H1 (cell line): ENCODE measurements around the gene NCF4. TPM values are rescaled to one million over a fixed set of nuclear protein-coding genes. Genes with fewer than 3 reads are reported as not detected.

Source experiments
- CTCF ChIA-PET: fragments of 300-600 bp; sonication (Branson Sonifier 250); formaldehyde crosslinking; loops from one replicate; lab custom pipeline; 2021; ENCODE audit not compliant: partially characterized antibody; lab: Charles Lee
- POLR2A ChIA-PET: fragments of 300-600 bp; sonication (Branson Sonifier 250); formaldehyde crosslinking; loops from one replicate; lab custom pipeline; 2021; ENCODE audit warnings: inconsistent platforms; ENCODE audit not compliant: partially characterized antibody; lab: Charles Lee
- DNase-seq, 2 experiments: peaks; one replicate each; pipeline versions ENCODE4 v3.0.0 to v3.0.0-alpha.2; 2010 to 2022; ENCODE audit warnings: low spot score in 2 of 2, low read depth in 1 of 2, mixed read lengths in 1 of 2
- FAIRE-seq: peaks from 2 replicates; lab custom pipeline; 2011; peaks lifted over from hg19 to GRCh38; lab: Jason Lieb, UNC
- H2AFZ ChIP-seq: 2 replicates; pipeline ENCODE4 v1.8.1; 2012; ENCODE audit warnings: low read length, inconsistent platforms
- H2AK5ac ChIP-seq: 2 replicates; pipeline ENCODE4 v1.6.1; 2013; ENCODE audit warnings: low read depth, low read length
- H2BK120ac ChIP-seq: replicated peaks from 2 replicates; pipeline ENCODE3; 2013; ENCODE audit warnings: low read depth, low read length, inconsistent platforms
- H2BK12ac ChIP-seq: 2 replicates; pipeline ENCODE4 v1.6.1; 2013; ENCODE audit warnings: low read depth, low read length
- H2BK15ac ChIP-seq: 2 replicates; pipeline ENCODE4 v1.6.1; 2013; ENCODE audit warnings: low read length
- H2BK20ac ChIP-seq: 2 replicates; pipeline ENCODE4 v1.6.1; 2013; ENCODE audit warnings: low read length
- H2BK5ac ChIP-seq: 2 replicates; pipeline ENCODE4 v1.6.1; 2013; ENCODE audit warnings: low read depth, low read length
- H3K14ac ChIP-seq: 2 replicates; pipeline ENCODE4 v1.6.1; 2013; ENCODE audit warnings: inconsistent platforms; ENCODE audit not compliant: insufficient read length
- H3K18ac ChIP-seq: 2 replicates; pipeline ENCODE4 v1.6.1; 2013; ENCODE audit warnings: low read length; ENCODE audit errors: extremely low read depth
- H3K23ac ChIP-seq: 2 replicates; pipeline ENCODE4 v1.6.1; 2013; ENCODE audit warnings: inconsistent platforms; ENCODE audit not compliant: insufficient read length
- H3K23me2 ChIP-seq: 2 replicates; pipeline ENCODE4 v1.6.1; 2013; ENCODE audit warnings: low read depth, low read length
- H3K27ac ChIP-seq: 2 replicates; pipeline ENCODE4 v1.6.1; 2011; ENCODE audit warnings: low read depth, low read length, inconsistent platforms
- H3K27me3 ChIP-seq, 4 experiments: replicated peaks in 1 of 4; 1 replicate in 1 of 4; 2 replicates in 3 of 4; pipeline versions ENCODE4 v1.6.1 to v1.8.1; 2011 to 2013; ENCODE audit warnings: low read length in 3 of 4, mild to moderate bottlenecking in 3 of 4, inconsistent platforms in 2 of 4, mixed read lengths in 2 of 4, moderate library complexity in 1 of 4; ENCODE audit not compliant: control insufficient read depth in 3 of 4, insufficient read depth in 3 of 4; ENCODE audit errors: extremely low read depth in 1 of 4
- H3K36me3 ChIP-seq, 4 experiments: 2 replicates each; pipeline versions ENCODE4 v1.6.1 to v1.8.1; 2011 to 2013; ENCODE audit warnings: mild to moderate bottlenecking in 4 of 4, low read length in 3 of 4, moderate library complexity in 2 of 4, control low read depth in 1 of 4, inconsistent platforms in 1 of 4; ENCODE audit not compliant: insufficient read depth in 4 of 4, control insufficient read depth in 2 of 4
- H3K4ac ChIP-seq: replicated peaks from 2 replicates; pipeline ENCODE3; 2013; ENCODE audit warnings: low read length, low read depth, mixed read lengths, inconsistent platforms; ENCODE audit not compliant: insufficient read length
- H3K4me1 ChIP-seq, 4 experiments: replicated peaks in 1 of 4; 1 replicate in 1 of 4; 2 replicates in 3 of 4; pipeline versions ENCODE4 v1.6.1 to v1.8.1; 2011 to 2013; ENCODE audit warnings: low read length in 3 of 4, inconsistent platforms in 2 of 4, mixed read lengths in 1 of 4; ENCODE audit not compliant: insufficient read depth in 4 of 4, control insufficient read depth in 3 of 4
- H3K4me2 ChIP-seq, 2 experiments: 2 replicates each; pipeline versions ENCODE4 v1.6.1 to v1.8.1; 2011 to 2013; ENCODE audit warnings: low read depth in 2 of 2, low read length in 2 of 2, control low read depth in 1 of 2, inconsistent platforms in 1 of 2, mild to moderate bottlenecking in 1 of 2; ENCODE audit not compliant: insufficient read depth in 1 of 2
- H3K4me3 ChIP-seq, 4 experiments: fragments of 200-600, 300-600 bp in 1 of 4; sonication (generic), shearing (Covaris generic), sonication (Bioruptor Twin) in 1 of 4; 2 replicates each; pipeline versions ENCODE4 v1.5.1 to v1.8.1; 2011 to 2016; ENCODE audit warnings: low read length in 4 of 4, low read depth in 3 of 4, control low read depth in 2 of 4, inconsistent platforms in 2 of 4, mild to moderate bottlenecking in 2 of 4, mixed read lengths in 1 of 4, moderate library complexity in 1 of 4; ENCODE audit not compliant: insufficient read depth in 2 of 4; ENCODE audit errors: extremely low read depth in 1 of 4
- H3K56ac ChIP-seq: replicated peaks from 2 replicates; pipeline ENCODE3; 2013; ENCODE audit warnings: low read depth, mild to moderate bottlenecking, mixed read lengths, low read length, inconsistent platforms; ENCODE audit not compliant: insufficient read length
- H3K79me1 ChIP-seq: 2 replicates; pipeline ENCODE4 v1.6.1; 2013; ENCODE audit warnings: low read depth, low read length, control low read depth
- H3K79me2 ChIP-seq, 2 experiments: 2 replicates each; pipeline versions ENCODE4 v1.6.1 to v1.8.1; 2012 to 2013; ENCODE audit warnings: low read length in 2 of 2, mild to moderate bottlenecking in 2 of 2, inconsistent platforms in 1 of 2; ENCODE audit not compliant: insufficient read depth in 2 of 2, control insufficient read depth in 1 of 2
- H3K9ac ChIP-seq, 4 experiments: replicated peaks in 1 of 4; 1 replicate in 1 of 4; 2 replicates in 3 of 4; pipeline versions ENCODE4 v1.6.1 to v1.8.1; 2011 to 2013; ENCODE audit warnings: low read depth in 3 of 4, low read length in 3 of 4, control low read depth in 2 of 4, mild to moderate bottlenecking in 2 of 4, moderate library complexity in 2 of 4, inconsistent platforms in 1 of 4; ENCODE audit errors: extremely low read depth in 1 of 4
- H3K9me3 ChIP-seq, 2 experiments: 2 replicates each; pipeline versions ENCODE4 v1.6.1 to v1.8.1; 2012 to 2013; ENCODE audit warnings: mild to moderate bottlenecking in 2 of 2, moderate library complexity in 2 of 2, control low read depth in 1 of 2, inconsistent platforms in 1 of 2, low read depth in 1 of 2, low read length in 1 of 2, mixed read lengths in 1 of 2; ENCODE audit not compliant: insufficient read depth in 2 of 2
- H4K20me1 ChIP-seq, 2 experiments: replicated peaks in 1 of 2; 2 replicates each; pipeline versions ENCODE3 to v1.8.1; 2011 to 2013; ENCODE audit warnings: inconsistent platforms in 2 of 2, low read length in 2 of 2, mild to moderate bottlenecking in 1 of 2; ENCODE audit not compliant: insufficient read depth in 2 of 2, control insufficient read depth in 1 of 2
- H4K5ac ChIP-seq: 2 replicates; pipeline ENCODE4 v1.6.1; 2013; ENCODE audit warnings: low read length, low read depth, mixed read lengths, inconsistent platforms; ENCODE audit not compliant: insufficient read length
- H4K8ac ChIP-seq: 2 replicates; pipeline ENCODE4 v1.8.0; 2013; ENCODE audit warnings: mild to moderate bottlenecking, moderate library complexity, low read length, inconsistent platforms; ENCODE audit not compliant: insufficient read depth; ENCODE audit errors: extremely low read depth
- H4K91ac ChIP-seq: replicated peaks from 2 replicates; pipeline ENCODE3; 2013; ENCODE audit warnings: low read length, mixed read lengths, inconsistent platforms; ENCODE audit not compliant: insufficient read length
- ASH2L ChIP-seq: fragments of 200-600, 300-600 bp; sonication (generic); IDR thresholded peaks from one replicate; pipeline ENCODE4 v1.7.1; 2017; ENCODE audit warnings: low read length
- BACH1 ChIP-seq: IDR thresholded peaks from 2 replicates; pipeline ENCODE4 v1.6.1; 2012; ENCODE audit warnings: low read length, improper control_type of control experiment
- CHD2 ChIP-seq: IDR thresholded peaks from 2 replicates; pipeline ENCODE4 v1.6.1; 2012; ENCODE audit warnings: low read length, improper control_type of control experiment
- EP300 ChIP-seq, 2 experiments: IDR thresholded peaks; 1 replicate in 1 of 2; 2 replicates in 1 of 2; pipeline ENCODE4 v1.6.1; 2011 to 2012; ENCODE audit warnings: low read depth in 2 of 2, low read length in 2 of 2, mild to moderate bottlenecking in 2 of 2, borderline replicate concordance in 1 of 2, inconsistent platforms in 1 of 2, moderate library complexity in 1 of 2
- KDM5A ChIP-seq: fragments of 200-600 bp; IDR thresholded peaks from 2 replicates; pipeline ENCODE4 v1.7.1; 2012; ENCODE audit warnings: mild to moderate bottlenecking, low read length, inconsistent platforms, mixed read lengths
- NRF1 ChIP-seq: IDR thresholded peaks from 2 replicates; pipeline ENCODE4 v1.6.1; 2011; ENCODE audit warnings: mild to moderate bottlenecking, low read depth, low read length, improper control_type of control experiment
- RXRA ChIP-seq: IDR thresholded peaks from 2 replicates; pipeline ENCODE4 v1.6.1; 2011; ENCODE audit warnings: low read depth, mild to moderate bottlenecking, low read length, moderate library complexity; ENCODE audit not compliant: insufficient read depth
- SIRT6 ChIP-seq: IDR thresholded peaks from one replicate; pipeline ENCODE4 v1.7.1; 2012; ENCODE audit warnings: low read length, inconsistent platforms
- SP4 ChIP-seq: IDR thresholded peaks from 2 replicates; pipeline ENCODE4 v1.6.1; 2012; ENCODE audit warnings: low read length, inconsistent platforms
- WGBS, 2 experiments: shearing (Covaris generic) in 1 of 2; methylation state at CpG; one replicate each; pipeline versions ENCODE4 v1.1.6 to v1.1.7; 2013 to 2015; ENCODE audit warnings: low lambda C conversion rate in 2 of 2, mixed read lengths in 2 of 2, inconsistent platforms in 1 of 2, low coverage in 1 of 2, missing lambda C conversion rate in 1 of 2; ENCODE audit not compliant: insufficient replicate concordance in 2 of 2, insufficient coverage in 1 of 2, insufficient read length in 1 of 2; ENCODE audit errors: extremely low coverage in 1 of 2, missing lambda C conversion rate in 1 of 2; 5-methylcytosine and 5-hydroxymethylcytosine counted together
- polyA plus RNA-seq, 7 experiments: library from polyadenylated mRNA; depleted of rRNA in 3 of 7; stranded (reverse) in 5 of 7; unstranded in 2 of 7; fragments of >200 nt in 5 of 7; fragments of 200-250 nt in 2 of 7; gene quantifications; 1 replicate in 5 of 7; 2 replicates in 1 of 7; 4 replicates in 1 of 7; pipeline versions ENCODE4 v1.2.1 to v1.2.3, GENCODE V29; 2011 to 2013; ENCODE audit warnings: missing spikeins in 2 of 7, mixed read lengths in 2 of 7
- total RNA-seq: library from RNA; stranded (reverse); fragmentation: NEBNext Ultra II Directional; extraction: Animal tissue kit (Norgen Biotek cat#: 25700); gene quantifications from 2 replicates; pipeline ENCODE4 v1.2.1, GENCODE V29; 2021
- TF ChIP-seq, protein P1 (sequence below): IDR thresholded peaks from 2 replicates; pipeline ENCODE4 v1.6.1; 2012; ENCODE audit warnings: low read length, inconsistent platforms

The NCF4 gene
- total and polyA plus RNA-seq, 2 of the 8 experiments (the other 6 are each of a cell fraction or from before 2014, with no cell fraction given): 0.20 TPM; not detected in 1

DNA sequence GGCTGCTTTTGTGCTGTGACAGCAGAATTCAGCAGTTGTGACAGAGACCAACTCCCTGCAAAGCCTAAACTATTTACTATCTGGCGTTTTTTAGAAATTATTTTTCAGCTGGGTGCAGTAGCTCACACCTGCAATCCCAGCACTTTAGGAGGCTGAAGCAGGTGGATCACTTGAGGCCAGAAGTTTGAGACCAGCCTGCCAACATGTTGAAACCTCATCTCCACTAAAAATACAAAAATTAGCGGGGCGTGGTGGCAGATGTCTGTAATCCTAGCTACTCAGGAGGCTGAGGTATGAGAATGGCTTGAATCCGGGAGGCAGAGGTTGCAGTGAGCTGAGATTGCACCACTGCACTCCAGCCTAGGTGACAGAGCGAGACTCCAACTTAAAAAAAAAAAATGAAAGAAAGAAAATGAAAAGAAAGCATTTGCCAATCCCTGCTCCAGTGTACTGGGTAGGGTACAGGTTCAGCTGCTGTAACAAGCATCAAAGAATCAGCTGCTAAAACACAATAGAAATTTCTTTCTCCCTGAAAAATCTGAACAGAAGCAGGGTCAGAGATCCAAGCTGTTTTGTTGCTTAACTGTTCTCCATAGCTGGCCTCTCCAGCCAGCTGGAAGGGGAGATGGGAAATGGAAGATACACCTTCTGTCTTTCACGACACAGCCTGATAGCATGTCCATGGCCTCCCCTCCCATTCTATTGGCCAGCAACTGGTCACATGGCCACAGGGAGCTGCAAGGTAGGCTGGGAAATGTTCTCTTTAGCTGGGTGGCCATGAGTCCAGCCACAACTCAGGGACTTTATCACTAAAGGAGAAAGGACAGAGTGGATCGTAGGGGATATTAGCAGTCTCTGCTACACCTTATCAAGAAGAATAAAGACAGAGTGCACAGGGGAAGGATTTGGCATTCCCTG, 8.5 kb upstream of the NCF4 start:
- no peak overlapping the region for H2BK20ac ChIP-seq
- no peak overlapping the region for H2AFZ ChIP-seq
- H3K9me3 ChIP-seq: peaks cover 0 to 2% of the 10 kb centered on the region in 2 experiments; a peak in 1 of 4 replicates
- H3K4me3 ChIP-seq: no peak overlapping the region
- no peak overlapping the region for H3K27ac ChIP-seq
- no peak overlapping the region for H3K14ac ChIP-seq
- no peak overlapping the region for H3K18ac ChIP-seq
- POLR2A ChIA-PET: interaction anchor here (1.1 kb wide), 1 partner anchor 76 kb away, joined by 3 read pairs; the partner anchor contains the start of gene IFT27
- H3K79me1 ChIP-seq: no peaks in the 10 kb centered on the region
- H3K27me3 ChIP-seq: peaks cover 0 to 11% (median 6%) of the 10 kb centered on the region in 4 experiments; a peak in 6 of 7 replicates
- H3K36me3 ChIP-seq: no peaks in the 10 kb centered on the region
- H3K23me2 ChIP-seq: no peaks in the 10 kb centered on the region
- no peak overlapping the region for H2BK120ac ChIP-seq
- H3K9ac ChIP-seq: no peak overlapping the region
- 88% methylated on average over 6 of the region's 7 CpGs; no CpG with 5 or more reads in 1 of the 2 experiments for WGBS, 2 experiments
- no peaks in the 10 kb centered on the region for H3K79me2 ChIP-seq
- H2AK5ac ChIP-seq: no peak overlapping the region
- no peak overlapping the region for H4K91ac ChIP-seq
- no peak for FAIRE-seq
- no peak overlapping the region for H4K8ac ChIP-seq
- no peak for DNase-seq
- H3K4ac ChIP-seq: no peak overlapping the region
- H3K4me1 ChIP-seq: peaks cover 0 to 3% (median under 1%) of the 10 kb centered on the region in 4 experiments; a peak in 2 of 7 replicates
- H3K23ac ChIP-seq: no peak overlapping the region
- no peak overlapping the region for H2BK15ac ChIP-seq
- H4K5ac ChIP-seq: no peak overlapping the region
- CTCF ChIA-PET: interaction anchor here (0.7 to 5.4 kb wide), 26 partner anchors 9 to 305 kb away, joined by 3 to 62 read pairs (median 4); partner anchors contain the start of gene IFT27
- H3K56ac ChIP-seq: no peak overlapping the region
- no peak overlapping the region for H3K4me2 ChIP-seq
- no peak overlapping the region for H2BK5ac ChIP-seq
- H4K20me1 ChIP-seq: peaks cover 0 to 2% of the 10 kb centered on the region in 2 experiments
- H2BK12ac ChIP-seq: no peak overlapping the region
- TF ChIP-seq, protein P1, sequence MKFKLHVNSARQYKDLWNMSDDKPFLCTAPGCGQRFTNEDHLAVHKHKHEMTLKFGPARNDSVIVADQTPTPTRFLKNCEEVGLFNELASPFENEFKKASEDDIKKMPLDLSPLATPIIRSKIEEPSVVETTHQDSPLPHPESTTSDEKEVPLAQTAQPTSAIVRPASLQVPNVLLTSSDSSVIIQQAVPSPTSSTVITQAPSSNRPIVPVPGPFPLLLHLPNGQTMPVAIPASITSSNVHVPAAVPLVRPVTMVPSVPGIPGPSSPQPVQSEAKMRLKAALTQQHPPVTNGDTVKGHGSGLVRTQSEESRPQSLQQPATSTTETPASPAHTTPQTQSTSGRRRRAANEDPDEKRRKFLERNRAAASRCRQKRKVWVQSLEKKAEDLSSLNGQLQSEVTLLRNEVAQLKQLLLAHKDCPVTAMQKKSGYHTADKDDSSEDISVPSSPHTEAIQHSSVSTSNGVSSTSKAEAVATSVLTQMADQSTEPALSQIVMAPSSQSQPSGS: no peak
- TF ChIP-seq KDM5A (no peak), SP4 (no peak), NRF1 (no peak), SIRT6 (no peak), BACH1 (no peak), EP300 (IDR thresholded peaks at IDR 0.05; ENCODE audit: borderline replicate concordance in 1 of 2, low read depth in 2 of 2, low read length in 2 of 2) (no peak), ASH2L (no peak), RXRA (no peak), CHD2 (no peak)
